Measurements from ENCODE around the gene SLC15A1.

SLC15A1 gene

GRCh38 chr13:98685146-98685545, 67.3 kb downstream of the SLC15A1 start:
- CTCF ChIA-PET = interaction anchor here (0.5 kb wide), 1 partner anchor 258 kb away, joined by 4 read pairs; no protein-coding TSS in a partner anchor
- POLR2A ChIA-PET = no interaction called here

GRCh38 chr13:98681049-98681448, 71.4 kb downstream of the SLC15A1 start:
- ChIA-PET POLR2A (interaction anchor here (0.7 kb wide), 1 partner anchor 406 kb away, joined by 3 read pairs; no protein-coding TSS in a partner anchor), CTCF (no interaction called here)
- H3K9me3 ChIP-seq (ENCODE audit: control insufficient read depth, insufficient read depth, low read depth, low read length) = no peaks in the 10 kb centered on the region
- H3K4me3 ChIP-seq (ENCODE audit: low read depth, low read length) = no peak overlapping the region
- TF ChIP-seq ZNF677 (tag by site-specific recombination; IDR thresholded peaks at IDR 0.05) (no peak), PRDM4 (tag by site-specific recombination; IDR thresholded peaks at IDR 0.05) (no peak), ZNF837 (tag by site-specific recombination; IDR thresholded peaks at IDR 0.05) (no peak)
- H3K4me1 ChIP-seq (ENCODE audit: control insufficient read depth, insufficient read depth, low read length) = no peaks in the 10 kb centered on the region
- H3K36me3 ChIP-seq (ENCODE audit: control insufficient read depth in 2 of 2, insufficient read depth in 1 of 2, low read length in 2 of 2) = no peaks in the 10 kb centered on the region
- no peak overlapping the region for H3K27ac ChIP-seq (ENCODE audit: extremely low read depth, low read depth, low read length)

More at GRCh38 chr13:98685146-98685545, 67.3 kb downstream of the SLC15A1 start:
- H3K36me3 ChIP-seq (ENCODE audit: control insufficient read depth in 2 of 2, insufficient read depth in 1 of 2, low read length in 2 of 2) = no peaks in the 10 kb centered on the region
- no peak overlapping the region for H3K4me3 ChIP-seq (ENCODE audit: low read depth, low read length)
- TF ChIP-seq ZSCAN18 (tag by site-specific recombination; IDR thresholded peaks at IDR 0.05) = no peak
- TF ChIP-seq ZNF558 (tag by site-specific recombination; IDR thresholded peaks at IDR 0.05) = no peak
- TF ChIP-seq SCRT2 (tag by site-specific recombination; IDR thresholded peaks at IDR 0.05) = no peak
- no peak for TF ChIP-seq ZNF311 (tag by site-specific recombination; IDR thresholded peaks at IDR 0.05; ENCODE audit: borderline replicate concordance)
- no peak for TF ChIP-seq PBX3 (CRISPR knock-in tag; IDR thresholded peaks at IDR 0.05)
- TF ChIP-seq ZBTB8A (tag by site-specific recombination; IDR thresholded peaks at IDR 0.05) = no peak
- no peak for TF ChIP-seq TCF7L2 (IDR thresholded peaks at IDR 0.05; ENCODE audit: borderline replicate concordance, low read depth, low read length)
- TF ChIP-seq ZNF280C (tag by site-specific recombination; IDR thresholded peaks at IDR 0.05) = no peak
- no peak for TF ChIP-seq ZIC2 (tag by site-specific recombination; IDR thresholded peaks at IDR 0.05)
- no peak for TF ChIP-seq ZNF692 (tag by site-specific recombination; IDR thresholded peaks at IDR 0.05)
- no peak for TF ChIP-seq ZNF132 (tag by site-specific recombination; IDR thresholded peaks at IDR 0.05; ENCODE audit: borderline replicate concordance)
- TF ChIP-seq ZNF341 (tag by site-specific recombination; IDR thresholded peaks at IDR 0.05; ENCODE audit: low read depth) = no peak
- no peak for TF ChIP-seq ZNF555 (tag by site-specific recombination; conservative IDR thresholded peaks at IDR 0.05)
- no peak for TF ChIP-seq KLF10 (tag by site-specific recombination; IDR thresholded peaks at IDR 0.05)
- no peak for TF ChIP-seq ZNF521 (tag by site-specific recombination; IDR thresholded peaks at IDR 0.05)
- TF ChIP-seq ZNF24 (tag by site-specific recombination; IDR thresholded peaks at IDR 0.05) = no peak
- no peak for TF ChIP-seq SP2 (tag by site-specific recombination; IDR thresholded peaks at IDR 0.05)
- TF ChIP-seq HOXD13 (CRISPR knock-in tag; IDR thresholded peaks at IDR 0.05; ENCODE audit: borderline replicate concordance) = no peak
- no peaks in the 10 kb centered on the region for H3K4me1 ChIP-seq (ENCODE audit: control insufficient read depth, insufficient read depth, low read length)
- H3K9me3 ChIP-seq (ENCODE audit: control insufficient read depth, insufficient read depth, low read depth, low read length) = no peaks in the 10 kb centered on the region
- no peak overlapping the region for H3K27ac ChIP-seq (ENCODE audit: extremely low read depth, low read depth, low read length)

Measured in HEK293 (cell line).